K562 (cell line): ENCODE results near the gene ARID5B. TPM values are rescaled to one million over a fixed set of nuclear protein-coding genes. Genes with fewer than 3 reads are reported as not detected.

Source experiments
- BMI1 ChIP-seq: fragments of 150-350 bp; IDR thresholded peaks from 2 replicates; pipeline ENCODE4 v1.6.1; 2014; ENCODE audit warnings: low read length
- BRCA1 ChIP-seq, 2 experiments: fragments of 450-650 bp in 1 of 2; sonication (generic) in 1 of 2; formaldehyde crosslinking in 1 of 2; IDR thresholded peaks; 2 replicates each; pipeline versions ENCODE4 v1.5.0 to v1.6.1; 2017 to 2020; ENCODE audit warnings: mild to moderate bottlenecking in 1 of 2, missing genetic modification reagents in 1 of 2
- CBFA2T3 ChIP-seq: fragments of 450-650 bp; IDR thresholded peaks from 2 replicates; pipeline ENCODE4 v1.6.1; 2017
- CREM ChIP-seq: IDR thresholded peaks from 2 replicates; pipeline ENCODE4 v1.6.1; 2014; ENCODE audit warnings: antibody characterized with exemption, low read depth
- CTCF ChIP-seq, 3 experiments: IDR thresholded peaks in 2 of 3; conservative IDR thresholded peaks in 1 of 3; 2 replicates each; pipeline ENCODE4 v1.5.1; 2011 to 2012; ENCODE audit warnings: low read length in 3 of 3, mild to moderate bottlenecking in 3 of 3, control low read depth in 2 of 3, improper control_type of control experiment in 1 of 3, inconsistent platforms in 1 of 3, low read depth in 1 of 3, mixed read lengths in 1 of 3, moderate library complexity in 1 of 3; ENCODE audit not compliant: insufficient read depth in 2 of 3
- ETV5 ChIP-seq: sonication (generic); formaldehyde crosslinking; IDR thresholded peaks from 2 replicates; pipeline ENCODE4 v1.4.0; 2020; ENCODE audit warnings: low read depth, mild to moderate bottlenecking, missing genetic modification reagents
- MLX ChIP-seq, 2 experiments: fragments of 450-650 bp in 1 of 2; sonication (generic) in 1 of 2; formaldehyde crosslinking; conservative IDR thresholded peaks; 2 replicates each; pipeline versions ENCODE4 v1.4.0 to v1.8.1; 2020 to 2022; ENCODE audit warnings: mild to moderate bottlenecking in 1 of 2, missing genetic modification reagents in 1 of 2
- NEUROD1 ChIP-seq: fragments of 150-350 bp; IDR thresholded peaks from 2 replicates; pipeline ENCODE4 v1.6.1; 2014; ENCODE audit warnings: borderline replicate concordance, low read length, low read depth; ENCODE audit not compliant: partially characterized antibody
- PPARD ChIP-seq: fragments of 250-450 bp; sonication (Bioruptor Pico); IDR thresholded peaks from 2 replicates; pipeline ENCODE4 v1.8.0; 2022; ENCODE audit warnings: inconsistent platforms, mild to moderate bottlenecking, moderate library complexity
- RBM14 ChIP-seq: fragments of 200-400 bp; formaldehyde crosslinking; IDR thresholded peaks from 2 replicates; pipeline ENCODE4 v1.6.1; 2018; ENCODE audit warnings: low read depth, mild to moderate bottlenecking, low read length, moderate library complexity, borderline replicate concordance; ENCODE audit not compliant: insufficient read depth
- STAG1 ChIP-seq: sonication (generic); formaldehyde crosslinking; IDR thresholded peaks from 2 replicates; pipeline ENCODE4 v1.5.0; 2020; ENCODE audit warnings: missing genetic modification reagents, borderline replicate concordance
- TFE3 ChIP-seq: fragments of 450-650 bp; formaldehyde crosslinking; IDR thresholded peaks from 2 replicates; pipeline ENCODE4 v1.4.0; 2020; ENCODE audit warnings: mild to moderate bottlenecking, mixed read lengths
- THRAP3 ChIP-seq: fragments of 450-650 bp; IDR thresholded peaks from 2 replicates; pipeline ENCODE4 v1.6.1; 2016; ENCODE audit warnings: mild to moderate bottlenecking, inconsistent platforms, borderline replicate concordance
- USF1 ChIP-seq: sonication (generic); formaldehyde crosslinking; IDR thresholded peaks from 2 replicates; pipeline ENCODE4 v1.9.0; 2022; ENCODE audit warnings: mild to moderate bottlenecking, missing genetic modification reagents
- polyA plus RNA-seq, 8 experiments: library from polyadenylated mRNA; depleted of rRNA in 4 of 8; stranded (reverse) in 5 of 8; unstranded in 3 of 8; fragments of >200 nt; fragmentation: Nextera tagmentation in 2 of 8; fragmentation: Illumina TruSeq in 1 of 8; extraction: Ambion mirVana in 2 of 8; extraction: Trizol in 1 of 8; gene quantifications; 2 replicates each; pipeline versions ENCODE4 v1.2.1 to v1.2.3, GENCODE V29; 2011 to 2014; ENCODE audit warnings: inconsistent platforms in 1 of 8, missing spikeins in 1 of 8
- total RNA-seq, 7 experiments: library from RNA; depleted of rRNA in 6 of 7; stranded (reverse); fragments of >200 nt in 6 of 7; fragmentation: Illumina TruSeq in 2 of 7; extraction: Trizol in 2 of 7; gene quantifications; 2 replicates each; pipeline versions ENCODE4 v1.2.1 to v1.2.3, GENCODE V29; 2011 to 2021; ENCODE audit warnings: low replicate concordance in 1 of 7

ARID5B gene
- total and polyA plus RNA-seq, 9 of the 15 experiments (the other 6 are each of a cell fraction or from before 2014, with no cell fraction given): 0.48 to 1.6 (median 0.80) TPM

GRCh38 chr10:62000726-62001125 is 99.2 kb downstream of the ARID5B start (continued):
- TF ChIP-seq CTCF (IDR thresholded peaks at IDR 0.05 in 2 of 3, conservative IDR thresholded peaks at IDR 0.05 in 1 of 3; ENCODE audit: insufficient read depth in 2 of 3, low read depth in 1 of 3, low read length in 3 of 3) (no peak), CREM (no peak), CBFA2T3 (no peak), ETV5 (CRISPR knock-in tag) (no peak), PPARD (no peak), BRCA1 (IDR thresholded peaks at IDR 0.05) (no peak), BRCA1 (CRISPR knock-in tag; IDR thresholded peaks at IDR 0.05) (no peak), USF1 (0 out of 2 replicates have a peak, but pooled peaks have one; percentile 39), STAG1 (CRISPR knock-in tag) (no peak), RBM14 (no peak), BMI1 (no peak), NEUROD1 (no peak), TFE3 (peak; percentile 5; the same call in 1 of the 2 replicates), THRAP3 (no peak), MLX (CRISPR knock-in tag; conservative IDR thresholded peaks at IDR 0.05) (no peak)
